Activated CD4-positive, CD25-positive, alpha-beta regulatory T cell treated with anti-CD3 and anti-CD28 coated beads, Interleukin-2, amount 50 U/mL, for 72 hours (primary cell): Measurements from ENCODE around the gene EN2.

Source experiments
- DNase-seq: peaks from one replicate; pipeline ENCODE4 v3.0.0; 2021

Gene EN2

GRCh38 chr7:155465761-155466141, 7.8 kb downstream of the EN2 start:
- no peak for DNase-seq

- no peak for DNase-seq
Observed at GRCh38 chr7:155466142-155466813, 8.3 kb downstream of the EN2 start.

- no peak for DNase-seq
Observed at GRCh38 chr7:155466814-155467733, 9.1 kb downstream of the EN2 start.

- peak; percentile 29 for DNase-seq
Observed at GRCh38 chr7:155467846-155468784, 10.2 kb downstream of the EN2 start.

DNA sequence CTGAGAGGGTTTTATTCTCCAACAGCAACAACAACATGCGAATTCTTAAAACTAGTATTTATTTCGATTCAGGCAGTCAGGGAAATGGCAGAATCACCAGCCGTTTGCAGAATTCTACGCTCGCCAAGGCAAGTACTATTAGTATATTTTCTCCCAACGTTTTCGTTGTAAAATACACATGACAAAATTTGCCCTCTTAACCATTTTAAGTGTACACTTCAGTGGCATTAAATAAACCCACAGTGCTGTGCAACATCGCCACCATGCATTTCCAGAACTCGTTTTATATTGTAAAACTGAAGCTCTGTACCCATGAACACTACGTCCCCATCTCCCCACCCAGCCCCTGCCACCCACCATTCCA, 10.8 kb downstream of the EN2 start:
- DNase-seq: no peak

GRCh38 chr7:155469311-155470185, 11.6 kb downstream of the EN2 start:
- no peak for DNase-seq

DNA sequence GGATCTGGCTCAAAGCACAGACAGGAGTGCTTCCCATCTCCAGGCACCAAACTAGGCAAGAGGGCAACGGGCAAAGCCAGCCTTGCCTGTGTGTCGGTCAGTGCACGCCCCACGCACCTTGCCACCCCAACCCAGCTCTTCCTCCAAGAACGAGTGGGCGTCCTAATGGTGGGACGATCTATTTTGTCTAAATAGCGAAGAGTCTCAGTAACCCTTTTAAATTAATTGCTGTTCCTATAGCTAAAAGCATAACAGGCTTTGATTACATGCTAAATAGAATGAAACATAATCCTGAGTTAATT, 12.2 kb downstream of the EN2 start:
- DNase-seq: no peak

DNA sequence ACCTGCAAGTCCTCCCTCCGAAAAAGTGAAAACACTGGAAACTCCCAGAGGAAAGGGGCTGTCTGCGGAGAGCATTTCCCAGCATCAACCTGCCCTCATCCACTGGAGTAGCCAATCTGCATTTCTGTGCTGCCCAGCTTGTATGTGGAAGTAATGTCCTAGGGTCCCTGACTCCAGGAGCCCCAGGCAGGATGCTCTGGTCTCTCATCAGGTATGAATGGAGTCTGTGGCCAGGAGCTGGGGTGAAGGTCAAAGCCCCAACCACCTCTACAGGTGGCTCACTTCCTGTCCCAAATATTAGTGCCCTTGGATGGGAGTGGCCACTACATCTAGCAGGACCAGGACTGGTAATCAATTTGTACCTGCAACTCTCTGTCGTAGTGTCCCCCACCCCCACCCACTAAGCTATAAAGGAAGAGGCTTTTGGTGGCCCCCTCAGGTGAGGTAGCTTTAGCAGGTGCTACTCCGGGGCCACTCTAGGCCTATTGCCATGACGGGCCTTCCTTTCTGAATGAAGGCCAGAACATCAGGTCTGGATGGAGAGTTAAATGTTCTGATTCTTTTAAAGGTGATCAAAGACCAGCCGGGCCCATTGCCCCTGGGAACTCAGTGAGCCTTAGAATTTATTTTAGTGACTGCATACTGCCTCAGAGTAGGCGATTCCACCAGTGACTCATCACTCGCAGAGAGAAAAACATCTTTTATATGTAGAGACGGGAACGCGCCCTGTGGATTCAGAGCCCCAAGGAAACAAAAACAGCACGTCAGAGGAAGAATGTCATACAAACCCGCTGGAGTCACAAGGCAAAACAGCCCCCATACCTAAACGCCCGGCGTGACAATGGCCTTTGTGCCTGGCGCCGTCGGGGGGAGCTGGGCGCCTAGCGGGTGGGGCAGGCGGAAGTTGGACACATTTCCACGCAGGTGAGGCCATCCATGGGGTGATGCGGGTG, 13.0 kb downstream of the EN2 start:
- no peak for DNase-seq

GRCh38 chr7:155471718-155472117, 13.8 kb downstream of the EN2 start:
- no peak for DNase-seq

DNA sequence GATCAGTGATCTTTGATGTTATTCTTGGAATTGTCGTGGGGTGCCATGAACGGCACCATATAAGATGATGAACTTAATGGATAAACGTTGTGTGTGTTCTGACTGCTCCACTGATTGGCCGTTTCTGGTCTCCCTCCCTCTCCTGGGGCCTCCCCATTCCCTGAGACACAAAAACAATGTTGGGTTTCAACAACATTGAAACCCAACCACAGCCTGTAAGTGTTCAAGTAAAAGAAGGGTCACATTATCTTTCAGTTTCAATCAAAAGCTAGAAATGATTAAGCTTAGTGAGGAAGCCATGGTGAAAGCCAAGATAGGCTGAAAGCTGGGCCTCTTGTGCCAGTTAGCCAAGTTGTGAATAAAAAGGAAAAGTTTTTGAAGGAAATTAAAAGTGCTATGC, 19.5 kb downstream of the EN2 start:
- DNase-seq: no peak

DNA sequence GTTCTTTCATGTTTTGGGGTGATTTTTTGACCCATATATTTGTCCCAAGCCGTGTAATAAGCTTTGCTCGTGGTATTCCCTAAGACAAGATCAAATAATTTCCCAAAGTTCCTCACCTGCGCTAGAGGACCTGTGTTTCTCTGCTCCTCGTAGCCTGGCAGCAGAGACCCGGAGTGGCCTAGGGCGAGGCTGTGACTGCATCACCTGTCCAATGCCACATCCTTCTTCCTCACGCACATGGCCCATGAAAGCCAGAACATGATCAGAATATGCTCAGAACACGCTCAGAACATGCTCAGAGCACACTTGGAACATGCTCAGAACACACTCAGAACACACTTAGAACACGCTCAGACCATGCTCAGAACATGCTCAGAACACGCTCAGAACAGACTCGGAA, 23.8 kb downstream of the EN2 start:
- no peak for DNase-seq

DNA sequence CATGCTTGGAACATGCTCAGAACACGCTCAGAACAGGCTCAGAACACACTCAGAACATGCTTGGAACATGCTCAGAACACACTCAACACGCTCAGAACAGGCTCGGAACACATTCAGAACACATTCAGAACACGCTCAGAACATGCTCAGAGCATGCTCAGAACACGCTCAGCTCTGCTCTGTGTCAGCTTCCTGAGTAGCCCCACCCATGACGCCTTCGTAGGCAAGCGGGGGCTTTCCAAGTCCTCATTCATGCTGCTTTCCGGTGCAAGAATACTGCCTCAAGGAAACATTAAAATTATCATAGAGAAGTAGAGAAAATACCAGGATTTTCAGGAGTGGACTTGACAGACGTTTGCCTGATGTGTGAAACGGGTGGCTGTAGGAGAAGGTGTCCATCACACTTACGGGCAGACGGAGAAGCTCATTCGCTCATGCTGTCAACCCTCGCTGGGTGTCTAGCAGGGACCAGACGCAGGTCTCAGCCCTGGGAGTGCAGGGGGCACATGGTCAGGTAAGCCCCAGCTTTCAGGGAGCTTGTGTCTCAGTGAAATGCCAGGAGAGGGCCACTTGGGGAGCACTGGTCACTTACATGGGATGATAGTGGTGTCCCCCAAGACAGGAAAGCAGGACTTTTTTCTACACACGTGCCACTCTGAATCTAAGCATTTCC, 24.7 kb downstream of the EN2 start:
- DNase-seq: no peak

GRCh38 chr7:155483245-155483644, 25.3 kb downstream of the EN2 start:
- DNase-seq: no peak

- DNase-seq: no peak
Observed at GRCh38 chr7:155483868-155484325, 26.0 kb downstream of the EN2 start.

DNA sequence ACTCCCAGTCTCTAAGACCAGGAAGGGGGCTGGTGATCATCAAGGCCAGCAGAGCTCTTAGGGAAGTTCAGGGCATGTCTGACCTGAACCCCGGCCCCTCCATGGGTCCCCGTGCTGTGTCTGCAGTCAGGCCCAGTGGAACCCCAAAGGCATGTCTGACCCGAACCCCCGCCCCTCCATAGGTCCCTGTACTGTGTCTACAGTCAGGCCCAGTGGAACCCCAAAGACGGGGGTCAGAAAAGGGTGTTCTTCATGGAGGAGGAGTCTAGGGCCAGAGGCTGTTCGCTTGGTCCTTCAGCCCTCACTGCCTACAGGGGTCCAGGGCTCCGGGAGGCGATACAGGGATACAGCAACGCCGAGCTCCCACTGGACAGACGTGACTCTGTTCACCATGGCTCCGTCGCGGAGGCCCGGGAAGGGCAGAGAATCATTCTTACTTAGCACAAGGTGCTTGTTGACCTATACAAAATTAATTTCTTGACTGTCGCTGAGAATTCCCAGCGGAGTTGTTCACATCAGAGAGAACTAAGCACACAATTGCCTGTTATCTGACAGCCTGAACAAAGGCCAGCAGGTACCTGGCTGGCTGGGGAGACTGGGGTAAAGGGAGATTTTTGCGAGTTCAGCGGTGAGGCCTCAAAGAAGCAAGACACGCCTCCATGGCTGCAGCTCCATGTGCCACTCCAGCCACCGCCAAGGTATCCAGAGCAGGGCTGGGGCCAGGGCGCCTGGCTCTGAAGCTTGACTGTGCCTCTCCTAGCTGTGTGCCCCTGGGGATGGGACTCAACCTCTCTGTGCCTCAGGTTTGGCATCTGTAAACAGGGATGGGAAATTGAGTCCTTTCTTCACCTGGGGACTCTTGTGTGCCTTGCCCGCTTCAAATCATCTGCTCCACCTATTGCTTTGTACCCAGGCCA, 26.8 kb downstream of the EN2 start:
- DNase-seq: no peak

GRCh38 chr7:155486783-155487508, 29.0 kb downstream of the EN2 start:
- DNase-seq: no peak

- no peak for DNase-seq
Observed at GRCh38 chr7:155487509-155488482, 29.9 kb downstream of the EN2 start.
